Measurements from ENCODE around the gene ZNF624.
"Not testable (repeated sequence)": the region's sequence is repeated elsewhere in the genome, so short reads cannot be mapped to it uniquely, and the experiment has no call there.

Gene ZNF624

DNA sequence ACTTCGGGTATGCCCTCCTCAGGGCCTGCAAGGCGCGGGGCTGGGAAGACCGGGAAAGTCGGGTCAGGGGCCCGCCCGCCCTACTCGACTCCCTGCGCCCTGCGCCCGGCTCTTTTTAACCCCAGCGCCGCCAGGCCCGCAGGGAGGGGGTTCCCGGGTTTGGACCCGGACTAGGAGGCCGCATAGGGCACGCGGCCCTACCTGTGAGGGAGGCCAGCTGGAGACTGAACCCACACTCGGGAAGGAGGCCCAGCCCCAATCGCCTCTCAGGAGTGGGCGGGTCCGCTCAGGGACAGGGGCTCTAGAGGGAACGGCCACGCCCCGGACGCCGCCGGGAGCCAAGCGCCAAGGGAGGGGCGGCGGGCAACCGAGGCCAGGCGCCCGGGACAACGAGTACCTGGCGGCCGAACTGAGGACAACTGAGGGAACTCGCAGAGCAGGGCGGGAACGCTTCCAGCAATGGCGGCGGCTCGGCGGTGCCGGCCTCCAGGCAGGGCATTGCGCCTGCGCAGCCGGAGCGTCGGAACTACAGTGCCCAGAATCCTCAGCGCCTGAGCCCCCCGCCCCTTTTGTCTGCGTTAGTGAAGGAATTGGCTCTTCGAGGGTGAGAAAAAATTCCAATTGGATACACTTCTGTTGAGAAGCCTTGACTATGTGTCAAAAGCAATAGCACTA, at the start of gene ZNF624:
TSS of gene ZNF624 (minus strand) at position 484 of the 675 bp plus-strand sequence.
- H3K4me1 ChIP-seq (ENCODE audit: insufficient read depth, low read length), result no peaks in the 10 kb centered on the region
- no peaks in the 10 kb centered on the region for H3K9me3 ChIP-seq (ENCODE audit: control insufficient read depth, insufficient read depth, low read length)
- no peaks in the 10 kb centered on the region for H3K36me3 ChIP-seq (ENCODE audit: insufficient read depth, low read length)
- H3K9ac ChIP-seq (ENCODE audit: low read depth, low read length), result peak within 1 kb of the TSS; percentile 88

DNA sequence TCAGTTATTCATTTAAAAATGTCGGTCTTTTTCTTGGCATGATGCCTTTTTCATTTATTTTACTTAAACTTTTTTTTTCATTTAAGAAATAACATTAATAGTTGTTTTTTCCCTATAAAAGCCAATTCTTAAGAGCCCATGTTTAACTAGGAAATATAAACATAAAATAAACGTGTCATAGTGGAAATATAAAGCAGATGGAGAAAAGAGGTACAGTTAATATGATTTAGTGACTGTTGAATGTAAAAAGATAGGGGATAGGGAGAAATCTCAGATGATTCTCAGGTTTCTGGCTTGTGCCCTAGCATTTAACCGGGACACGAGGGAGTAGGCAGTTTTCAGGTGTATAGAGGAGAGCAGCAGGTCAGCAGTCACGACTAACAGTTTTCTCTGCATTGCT, 44.0 kb upstream of the ZNF624 start:
- H3K9me3 ChIP-seq (ENCODE audit: control insufficient read depth, insufficient read depth, low read length); H3K4me1 ChIP-seq (ENCODE audit: insufficient read depth, low read length); H3K36me3 ChIP-seq (ENCODE audit: insufficient read depth, low read length); H3K9ac ChIP-seq (ENCODE audit: low read depth, low read length): not testable (repeated sequence)

DNA sequence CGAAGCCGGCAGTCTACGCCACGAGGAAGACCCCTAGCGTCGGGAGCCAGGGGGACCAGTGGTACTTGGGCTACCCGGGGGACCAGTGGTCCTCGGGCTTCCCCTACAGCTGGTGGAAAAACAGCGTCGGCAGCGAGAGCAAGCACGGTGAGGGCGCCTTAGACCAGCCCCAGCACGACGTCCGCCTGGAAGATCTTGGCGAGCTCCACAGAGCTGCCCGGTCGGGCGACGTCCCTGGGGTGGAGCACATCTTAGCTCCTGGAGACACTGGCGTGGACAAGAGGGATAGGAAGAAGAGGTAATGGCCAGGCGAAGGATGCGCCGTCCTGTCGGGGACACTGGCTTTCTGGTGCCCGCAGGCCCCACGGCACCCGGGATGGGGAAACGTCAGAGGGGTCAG, 36.8 kb upstream of the ZNF624 start:
- not testable (repeated sequence) for H3K9ac ChIP-seq (ENCODE audit: low read depth, low read length); H3K4me1 ChIP-seq (ENCODE audit: insufficient read depth, low read length); H3K9me3 ChIP-seq (ENCODE audit: control insufficient read depth, insufficient read depth, low read length); H3K36me3 ChIP-seq (ENCODE audit: insufficient read depth, low read length)

DNA sequence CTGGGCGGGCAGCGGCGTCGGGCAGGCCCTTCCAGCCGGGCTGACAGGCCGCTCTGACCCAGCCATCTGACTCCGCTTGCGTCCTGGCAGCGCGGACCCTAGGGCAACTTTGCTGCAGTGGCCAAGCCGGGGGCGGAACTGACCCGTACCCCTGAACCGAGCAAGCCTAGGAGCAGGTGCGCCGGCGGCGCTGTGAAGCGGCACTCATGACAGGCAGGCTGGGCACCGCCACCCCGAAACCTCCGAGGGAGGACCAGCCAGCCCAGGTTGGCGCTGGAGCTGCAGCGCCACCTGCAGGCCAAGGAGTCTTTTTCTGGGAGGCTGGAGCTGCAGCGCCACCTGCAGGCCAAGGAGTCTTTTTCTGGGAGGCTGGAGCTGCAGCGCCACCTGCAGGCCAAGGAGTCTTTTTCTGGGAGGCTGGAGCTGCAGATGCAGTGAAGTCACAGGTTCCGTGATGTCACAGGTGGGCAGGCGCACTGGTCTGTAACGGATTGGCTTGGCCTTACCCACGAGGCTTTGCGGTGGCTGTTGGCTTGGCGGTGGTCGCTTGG, 36.2 kb upstream of the ZNF624 start, which contains the start of gene CCDC144A:
TSS of gene CCDC144A (plus strand) at position 511 of the 551 bp plus-strand sequence. CDS start 160 bp downstream, outside the sequence.
- not testable (repeated sequence) for H3K9ac ChIP-seq (ENCODE audit: low read depth, low read length); H3K36me3 ChIP-seq (ENCODE audit: insufficient read depth, low read length); H3K4me1 ChIP-seq (ENCODE audit: insufficient read depth, low read length); H3K9me3 ChIP-seq (ENCODE audit: control insufficient read depth, insufficient read depth, low read length)

DNA sequence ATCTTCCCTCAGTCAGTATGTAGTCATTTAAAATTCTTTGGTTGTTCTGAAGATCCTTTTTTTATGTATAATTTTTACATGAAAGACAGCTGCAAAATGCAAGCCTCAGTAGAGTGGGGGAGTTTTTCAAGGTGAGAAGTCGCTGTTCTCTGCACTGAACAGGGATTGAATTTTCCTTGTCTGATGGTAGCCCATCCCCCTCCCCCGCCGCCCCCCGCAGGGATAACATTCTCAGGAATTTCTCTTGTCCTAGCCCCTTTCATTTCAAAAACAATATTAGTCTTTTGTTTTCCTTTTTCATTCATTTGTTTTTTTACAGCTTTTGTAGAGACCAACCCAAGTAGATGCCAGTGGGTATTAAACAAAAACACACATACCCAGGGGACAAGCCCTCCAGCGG, 33.5 kb upstream of the ZNF624 start:
- H3K9me3 ChIP-seq (ENCODE audit: control insufficient read depth, insufficient read depth, low read length); H3K4me1 ChIP-seq (ENCODE audit: insufficient read depth, low read length); H3K36me3 ChIP-seq (ENCODE audit: insufficient read depth, low read length): not testable (repeated sequence)
- peak overlapping the region; percentile 3; the same call in 1 of the 2 replicates for H3K9ac ChIP-seq (ENCODE audit: low read depth, low read length)

DNA sequence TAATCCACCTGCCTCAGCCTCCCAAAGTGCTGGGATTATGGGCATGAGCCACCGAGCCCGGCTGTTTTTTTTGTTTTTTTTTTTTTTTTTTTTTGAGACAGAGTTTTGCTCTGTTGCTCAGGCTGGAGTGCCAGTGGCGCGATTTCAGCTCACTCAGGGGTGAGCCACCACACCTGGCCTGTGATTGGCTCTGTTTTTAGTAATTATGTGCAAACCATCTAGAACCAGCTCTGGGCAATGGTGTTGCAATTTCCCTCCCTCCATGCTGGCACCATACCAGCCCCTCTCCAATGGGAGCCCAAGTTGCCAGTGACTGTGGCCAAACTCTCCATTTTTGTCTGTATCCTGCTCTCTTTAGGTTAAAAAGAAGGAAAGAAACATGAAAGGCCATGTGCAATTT, 32.4 kb upstream of the ZNF624 start:
- not testable (repeated sequence) for H3K4me1 ChIP-seq (ENCODE audit: insufficient read depth, low read length); H3K9me3 ChIP-seq (ENCODE audit: control insufficient read depth, insufficient read depth, low read length); H3K36me3 ChIP-seq (ENCODE audit: insufficient read depth, low read length); H3K9ac ChIP-seq (ENCODE audit: low read depth, low read length)

DNA sequence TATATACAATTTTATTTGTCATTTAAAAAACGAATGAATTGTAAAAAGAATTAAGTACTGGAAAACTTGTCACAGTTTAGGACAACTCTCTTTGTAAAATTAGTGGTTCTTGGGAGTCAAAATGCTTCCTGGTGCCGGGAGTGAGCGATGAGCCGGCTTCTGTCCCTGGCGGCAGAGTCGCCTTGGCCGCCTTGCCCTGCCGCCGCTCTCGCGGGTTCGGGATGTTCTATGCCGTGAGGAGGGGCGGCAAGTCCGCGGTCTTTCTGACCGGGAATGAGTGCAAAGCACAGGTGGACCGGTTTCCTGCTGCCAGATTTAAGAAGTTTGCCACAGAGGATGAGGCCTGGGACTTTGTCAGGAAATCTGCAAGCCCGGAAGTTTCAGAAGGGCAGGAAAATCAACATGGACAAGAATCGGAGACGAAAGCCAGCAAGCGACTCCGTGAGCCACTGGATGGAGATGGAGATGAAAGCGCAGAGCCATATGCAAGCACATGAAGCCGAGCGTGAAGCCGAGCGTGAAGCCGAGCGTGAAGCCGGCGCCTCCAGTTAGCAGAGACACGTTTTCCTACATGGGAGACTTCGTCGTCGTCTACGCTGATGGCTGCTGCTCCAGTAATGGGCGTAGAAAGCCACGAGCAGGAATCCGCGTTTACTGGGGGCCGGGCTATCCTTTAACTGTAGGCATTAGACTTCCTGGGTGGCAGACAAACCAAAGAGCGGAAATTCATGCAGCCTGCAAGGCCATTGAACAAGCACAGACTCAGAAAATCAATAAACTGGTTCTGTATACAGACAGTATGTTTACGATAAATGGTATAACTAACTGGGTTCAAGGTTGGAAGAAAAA, 29.9 kb upstream of the ZNF624 start:
- not testable (repeated sequence) for H3K9ac ChIP-seq (ENCODE audit: low read depth, low read length); H3K36me3 ChIP-seq (ENCODE audit: insufficient read depth, low read length); H3K9me3 ChIP-seq (ENCODE audit: control insufficient read depth, insufficient read depth, low read length); H3K4me1 ChIP-seq (ENCODE audit: insufficient read depth, low read length)

DNA sequence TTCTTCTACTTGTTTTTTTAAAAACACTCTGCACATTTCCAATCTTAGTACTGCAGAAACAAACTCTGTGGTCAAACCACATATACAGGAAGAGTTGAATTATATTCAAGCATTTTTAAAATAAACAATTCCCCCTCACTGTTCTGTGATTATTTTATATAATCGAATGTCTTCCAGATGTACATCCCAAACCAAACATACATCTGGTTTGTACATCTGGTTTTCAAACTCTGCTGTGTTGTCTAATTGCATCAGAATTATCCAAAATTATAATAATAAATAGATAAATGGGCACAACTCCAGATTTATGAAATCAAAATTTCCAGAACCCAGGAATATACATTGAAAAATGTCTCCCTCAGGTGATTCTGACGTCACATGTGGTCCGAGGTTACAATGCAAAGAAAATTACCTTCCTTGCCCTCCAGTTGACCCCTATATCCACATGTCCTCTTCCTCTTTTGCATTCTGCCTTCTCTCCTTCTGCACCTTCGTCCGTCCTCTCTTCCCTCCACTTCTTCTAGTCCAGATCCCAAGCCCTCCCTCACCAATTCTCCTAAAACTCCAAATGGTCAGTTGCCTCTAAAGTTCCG, 23.1 kb upstream of the ZNF624 start:
- H3K4me1 ChIP-seq (ENCODE audit: insufficient read depth, low read length), result no peaks in the 10 kb centered on the region
- H3K36me3 ChIP-seq (ENCODE audit: insufficient read depth, low read length), result no peaks in the 10 kb centered on the region
- H3K9ac ChIP-seq (ENCODE audit: low read depth, low read length), result no peak overlapping the region
- no peaks in the 10 kb centered on the region for H3K9me3 ChIP-seq (ENCODE audit: control insufficient read depth, insufficient read depth, low read length)

DNA sequence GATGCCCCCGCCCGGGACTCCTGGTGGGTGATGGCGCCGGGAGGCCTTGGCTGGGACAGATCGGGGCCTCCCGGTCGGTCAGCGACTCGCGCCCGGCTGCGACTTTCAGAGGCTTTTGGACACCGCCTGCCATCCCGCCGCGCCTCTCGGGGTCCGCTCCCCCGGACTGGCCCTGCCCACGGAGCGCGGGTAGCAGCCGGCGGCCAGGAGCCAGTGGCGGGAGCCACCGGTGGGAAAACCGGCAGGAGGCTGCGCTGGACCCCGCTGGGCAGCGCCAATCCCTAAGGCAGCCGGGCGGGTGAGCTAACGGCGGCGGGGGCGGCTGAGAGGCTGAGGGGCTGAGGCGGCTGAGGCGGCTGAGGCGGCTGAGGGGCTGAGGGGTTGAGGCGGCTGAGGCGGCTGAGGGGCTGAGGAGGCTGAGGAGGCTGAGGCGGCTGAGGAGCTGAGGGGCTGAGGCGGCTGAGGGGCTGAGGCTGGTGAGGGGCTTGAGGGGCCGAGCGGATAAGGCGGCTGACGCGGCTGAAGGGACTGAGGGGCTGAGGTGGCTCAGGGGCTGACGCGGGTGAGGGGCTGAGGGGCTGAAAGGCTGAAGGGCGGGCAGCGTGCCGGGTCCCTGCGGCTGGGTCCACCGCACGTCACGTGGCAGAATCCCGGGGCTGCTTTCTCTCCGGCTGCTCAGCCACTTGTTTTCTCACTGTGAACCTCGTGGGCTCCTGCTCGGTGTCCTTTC, 13.4 kb upstream of the ZNF624 start:
- not testable (repeated sequence) for H3K4me1 ChIP-seq (ENCODE audit: insufficient read depth, low read length); H3K36me3 ChIP-seq (ENCODE audit: insufficient read depth, low read length); H3K9me3 ChIP-seq (ENCODE audit: control insufficient read depth, insufficient read depth, low read length)
- peak overlapping the region; percentile 28; the same call in 1 of the 2 replicates for H3K9ac ChIP-seq (ENCODE audit: low read depth, low read length)

DNA sequence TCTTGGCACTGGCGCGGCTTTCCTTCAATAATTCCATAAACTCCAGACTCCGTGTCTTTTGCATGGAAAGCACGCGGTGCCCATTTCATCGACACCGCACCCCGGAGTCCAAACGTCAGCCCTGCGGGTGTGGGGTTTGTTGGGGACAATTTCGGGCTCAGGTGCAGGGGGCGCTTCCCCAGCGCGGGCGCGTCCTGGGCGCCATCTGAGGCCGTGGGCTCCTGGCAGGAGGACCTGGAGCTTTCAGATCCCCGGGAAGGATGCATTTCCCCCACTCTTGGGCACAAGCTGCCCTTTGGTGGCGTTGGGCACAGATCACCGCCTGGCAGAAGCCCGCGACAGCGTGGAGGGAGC, 12.9 kb upstream of the ZNF624 start:
- H3K36me3 ChIP-seq (ENCODE audit: insufficient read depth, low read length); H3K4me1 ChIP-seq (ENCODE audit: insufficient read depth, low read length); H3K9me3 ChIP-seq (ENCODE audit: control insufficient read depth, insufficient read depth, low read length): not testable (repeated sequence)
- H3K9ac ChIP-seq (ENCODE audit: low read depth, low read length), result peak overlapping the region; percentile 28; the same call in 1 of the 2 replicates

DNA sequence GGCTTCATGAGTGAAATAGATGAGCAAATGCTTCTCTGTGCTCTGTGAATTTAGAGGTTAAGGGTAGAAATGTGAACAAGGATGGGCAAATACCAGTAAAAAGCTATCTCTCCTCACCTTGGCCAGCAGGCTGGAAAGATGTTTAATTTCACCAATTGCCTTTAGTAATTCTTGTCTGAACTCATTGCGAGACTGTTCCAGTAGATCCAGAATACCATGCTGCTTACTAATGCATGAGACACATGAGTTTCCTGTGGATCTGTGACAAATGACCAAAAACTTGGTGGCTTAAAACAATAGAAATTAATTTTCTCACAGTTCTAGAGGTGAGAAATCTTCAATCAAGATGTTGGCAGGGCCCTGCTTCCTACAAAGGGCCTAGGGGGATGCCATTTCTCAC, 9.3 kb upstream of the ZNF624 start:
- no peak overlapping the region for H3K9ac ChIP-seq (ENCODE audit: low read depth, low read length)
- no peaks in the 10 kb centered on the region for H3K4me1 ChIP-seq (ENCODE audit: insufficient read depth, low read length)
- no peaks in the 10 kb centered on the region for H3K9me3 ChIP-seq (ENCODE audit: control insufficient read depth, insufficient read depth, low read length)
- H3K36me3 ChIP-seq (ENCODE audit: insufficient read depth, low read length), result no peaks in the 10 kb centered on the region

DNA sequence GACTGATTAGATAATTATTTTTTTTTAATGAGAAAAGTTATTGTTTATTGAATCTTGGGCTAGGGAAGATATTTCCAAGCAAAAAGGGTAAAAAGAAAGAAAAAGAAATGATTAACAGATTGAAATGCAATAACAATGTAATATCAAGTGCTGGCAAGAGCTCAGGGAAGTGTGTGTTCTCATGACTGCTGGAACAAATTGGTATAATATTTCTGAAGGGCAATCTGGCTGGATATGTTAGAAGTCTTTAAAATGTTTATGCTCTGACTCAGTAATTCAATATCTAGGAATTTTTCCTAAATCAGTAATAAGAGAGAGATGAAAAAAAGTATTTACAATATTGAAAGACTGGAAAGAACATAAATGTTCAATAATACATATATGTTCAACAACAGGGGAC, 7.6 kb upstream of the ZNF624 start:
- Histone ChIP-seq H3K36me3 (ENCODE audit: insufficient read depth, low read length) (no peaks in the 10 kb centered on the region), H3K4me1 (ENCODE audit: insufficient read depth, low read length) (no peaks in the 10 kb centered on the region), H3K9me3 (ENCODE audit: control insufficient read depth, insufficient read depth, low read length) (no peaks in the 10 kb centered on the region), H3K9ac (ENCODE audit: low read depth, low read length) (no peak overlapping the region)

DNA sequence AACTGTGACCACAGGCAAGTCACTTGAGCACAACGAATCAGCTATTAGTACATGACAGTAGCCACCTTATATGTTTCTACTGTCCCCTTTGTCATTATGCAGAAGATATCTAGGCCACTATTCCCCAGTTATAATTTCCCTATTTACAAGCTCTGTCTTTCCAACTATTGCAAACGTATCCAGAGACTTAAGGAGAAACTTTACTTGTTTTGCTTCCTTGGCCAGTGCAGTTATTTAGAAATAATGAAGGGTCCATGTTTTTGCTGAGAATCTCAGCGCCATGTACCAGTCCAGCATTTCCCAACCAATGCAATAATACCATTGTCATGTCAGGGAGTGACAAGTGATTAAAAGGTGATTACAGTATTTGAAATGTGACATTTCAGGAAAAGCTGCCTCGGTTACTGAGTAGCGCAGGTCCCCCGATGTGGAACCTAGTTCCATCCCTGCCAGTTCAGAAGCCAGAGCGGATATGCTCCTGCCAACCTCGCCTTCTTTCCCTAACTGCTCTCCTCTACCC, 743 bp downstream of the ZNF624 start:
- Histone ChIP-seq H3K9me3 (ENCODE audit: control insufficient read depth, insufficient read depth, low read length) (no peaks in the 10 kb centered on the region), H3K4me1 (ENCODE audit: insufficient read depth, low read length) (no peaks in the 10 kb centered on the region), H3K36me3 (ENCODE audit: insufficient read depth, low read length) (no peaks in the 10 kb centered on the region), H3K9ac (ENCODE audit: low read depth, low read length) (peak overlapping the region; percentile 88)

DNA sequence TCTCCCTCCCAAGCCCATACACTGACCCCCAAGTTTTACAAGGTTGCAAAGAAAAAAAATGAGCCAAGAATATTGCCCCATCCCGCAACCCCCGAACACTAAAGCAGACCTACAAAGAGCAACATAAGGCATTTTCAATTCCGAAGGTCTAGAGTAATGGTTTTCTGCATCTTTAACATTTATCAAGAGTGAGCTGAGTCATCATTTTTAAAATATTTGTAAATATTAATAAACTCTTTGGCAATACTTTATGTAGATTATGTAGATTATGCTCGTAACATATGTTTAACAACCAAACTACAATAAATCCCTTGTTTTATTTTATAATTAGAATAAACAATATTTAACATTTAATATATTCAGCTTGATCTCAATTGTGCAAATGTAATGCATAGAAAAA, 1.4 kb downstream of the ZNF624 start:
- Histone ChIP-seq H3K9ac (ENCODE audit: low read depth, low read length) (no peak overlapping the region), H3K4me1 (ENCODE audit: insufficient read depth, low read length) (no peaks in the 10 kb centered on the region), H3K9me3 (ENCODE audit: control insufficient read depth, insufficient read depth, low read length) (no peaks in the 10 kb centered on the region), H3K36me3 (ENCODE audit: insufficient read depth, low read length) (no peaks in the 10 kb centered on the region)

All from ES-I3 (cell line).